Suprapubic skin (tissue), 4 donors: ENCODE measurements around the gene CTNND2.

Experiments used
- CTCF ChIP-seq, 2 donors: fragments of 200-600 bp in 1 of 2; fragments of 450-650 bp in 1 of 2; sonication (generic) in 1 of 2; IDR thresholded peaks; one replicate each; pipeline ENCODE4 v1.5.1; 2016 to 2019; ENCODE audit warnings: antibody characterized with exemption in 2 of 2, mild to moderate bottlenecking in 1 of 2, moderate library complexity in 1 of 2
- POLR2A ChIP-seq, 2 donors: fragments of 450-650 bp; IDR thresholded peaks; one replicate each; pipeline ENCODE4 v1.6.1; 2017; ENCODE audit warnings: antibody characterized with exemption in 2 of 2, mild to moderate bottlenecking in 2 of 2, moderate library complexity in 2 of 2
- POLR2AphosphoS5 ChIP-seq, 3 donors: sonication (generic); formaldehyde crosslinking; IDR thresholded peaks; one replicate each; pipeline ENCODE4 v1.6.1; 2017; ENCODE audit warnings: antibody characterized with exemption in 3 of 3

- no peak for TF ChIP-seq CTCF (IDR thresholded peaks at IDR 0.05)
- TF ChIP-seq POLR2A (IDR thresholded peaks at IDR 0.05), result no peak
- TF ChIP-seq POLR2AphosphoS5 (IDR thresholded peaks at IDR 0.05), result no peak
Observed at GRCh38 chr5:10973316-10973715, 930.9 kb downstream of the CTNND2 start.
